Cardiac septum (tissue), 1 donor: ENCODE data around the gene CYB5D1. TPM values are rescaled to one million over a fixed set of nuclear protein-coding genes. Genes with fewer than 3 reads are reported as not detected.
"Not testable (repeated sequence)": the region's sequence is repeated elsewhere in the genome, so short reads cannot be mapped to it uniquely, and the experiment has no call there.

Experiments used
- DNase-seq: peaks from one replicate; pipeline ENCODE4 v3.0.0-alpha.2; 2020; ENCODE audit warnings: low spot score
- intact Hi-C: fragments of 100-400 bp; cut with DNase I; formaldehyde crosslinking; loops from one replicate; pipeline ENCODE4 v1.14.0; 2022
- total RNA-seq: library from RNA; stranded (reverse); fragmentation: NEBNext Ultra II Directional; extraction: Animal tissue kit (Norgen Biotek cat#: 25700); gene quantifications from one replicate; pipeline ENCODE4 v1.2.1, GENCODE V29; 2021
- donor health status: DM: no; HTN: no; CAD: no.

CYB5D1 gene
- total RNA-seq, 1 donor from 2014 or later = 12.2 TPM

- DNase-seq = no peak
- intact Hi-C loops = loop anchor here (5.0 kb wide), 1 partner anchor 111 kb away; no protein-coding TSS in a partner anchor
These were observed 4.7 kb upstream of the CYB5D1 start for GRCh38 chr17:7852919-7853690.

GRCh38 chr17:7853691-7854038 is 4.1 kb upstream of the CYB5D1 start:
- DNase-seq = no peak
- intact Hi-C loops = loop anchor here (5.0 kb wide), 1 partner anchor 111 kb away; no protein-coding TSS in a partner anchor

- DNase-seq = no peak
These were observed 3.6 kb upstream of the CYB5D1 start for GRCh38 chr17:7854078-7854777.

GRCh38 chr17:7854851-7855659 is 2.7 kb upstream of the CYB5D1 start, which contains the start of gene TMEM88:
TSS of gene TMEM88 (plus strand) at chr17:7855066. CDS start at chr17:7855075, 9 bp downstream.
- intact Hi-C loops = loop anchor here (5.0 kb wide), 1 partner anchor 113 kb away; no protein-coding TSS in a partner anchor
- peak; percentile 76 for DNase-seq

More at GRCh38 chr17:7854078-7854777, 3.6 kb upstream of the CYB5D1 start:
- intact Hi-C loops = loop anchor here (5.0 kb wide), 1 partner anchor 112 kb away; no protein-coding TSS in a partner anchor

- intact Hi-C loops = loop anchor here (2.0 kb wide), 2 partner anchors 13 to 21 kb away; partner anchors contain the start of gene KDM6B
- DNase-seq = peak; percentile 78
These were observed 2.2 kb upstream of the CYB5D1 start for GRCh38 chr17:7855660-7856010.

- peak; percentile 86 for DNase-seq
- intact Hi-C loops = loop anchor here (2.0 kb wide), 2 partner anchors 13 to 21 kb away; partner anchors contain the start of gene KDM6B
These were observed 1.6 kb upstream of the CYB5D1 start for GRCh38 chr17:7856011-7856810.

GRCh38 chr17:7856811-7857712 is 741 bp upstream of the CYB5D1 start, which contains the start of gene NAA38:
TSS of gene NAA38 (minus strand) at chr17:7857559. CDS start at chr17:7857463, 96 bp downstream.
- DNase-seq = peak; percentile 96
- intact Hi-C loops = loop anchor here (1.0 to 2.0 kb wide), 3 partner anchors 14 to 30 kb away; partner anchors contain the start of gene KDM6B

GRCh38 chr17:7858522-7858810 is 663 bp downstream of the CYB5D1 start:
- DNase-seq = no peak
- intact Hi-C loops = no loop called here

- intact Hi-C loops = no loop called here
- DNase-seq = no peak
These were observed 1.2 kb downstream of the CYB5D1 start for GRCh38 chr17:7859028-7859427.

GRCh38 chr17:7862692-7863437 is 5.1 kb downstream of the CYB5D1 start:
- no peak for DNase-seq

GRCh38 chr17:7864384-7864783 is 6.6 kb downstream of the CYB5D1 start:
- intact Hi-C loops, DNase-seq: not testable (repeated sequence)

More at GRCh38 chr17:7862692-7863437, 5.1 kb downstream of the CYB5D1 start:
- intact Hi-C loops = loop anchor here (1.0 to 2.0 kb wide), 2 partner anchors 126 to 194 kb away; no protein-coding TSS in a partner anchor

- intact Hi-C loops = no loop called here
- no peak for DNase-seq
These were observed 7.3 kb downstream of the CYB5D1 start for GRCh38 chr17:7864995-7865650.

GRCh38 chr17:7867881-7868329 is 10.1 kb downstream of the CYB5D1 start:
- DNase-seq = no peak
- intact Hi-C loops = no loop called here

GRCh38 chr17:7873051-7873450 is 15.2 kb downstream of the CYB5D1 start:
- intact Hi-C loops = no loop called here
- no peak for DNase-seq

- intact Hi-C loops = no loop called here
- no peak for DNase-seq
These were observed 18.1 kb downstream of the CYB5D1 start for GRCh38 chr17:7875804-7876370.

GRCh38 chr17:7878234-7878633 is 20.4 kb downstream of the CYB5D1 start:
- intact Hi-C loops = no loop called here
- no peak for DNase-seq
